ENCODE results near the gene SH2D3C.

The SH2D3C gene

GRCh38 chr9:127778280-127779135, at the start of gene SH2D3C:
Gene SH2D3C (minus strand): TSS chr9:127778666. CDS start chr9:127778627, 39 bp downstream.
- no peak for DNase-seq

DNA sequence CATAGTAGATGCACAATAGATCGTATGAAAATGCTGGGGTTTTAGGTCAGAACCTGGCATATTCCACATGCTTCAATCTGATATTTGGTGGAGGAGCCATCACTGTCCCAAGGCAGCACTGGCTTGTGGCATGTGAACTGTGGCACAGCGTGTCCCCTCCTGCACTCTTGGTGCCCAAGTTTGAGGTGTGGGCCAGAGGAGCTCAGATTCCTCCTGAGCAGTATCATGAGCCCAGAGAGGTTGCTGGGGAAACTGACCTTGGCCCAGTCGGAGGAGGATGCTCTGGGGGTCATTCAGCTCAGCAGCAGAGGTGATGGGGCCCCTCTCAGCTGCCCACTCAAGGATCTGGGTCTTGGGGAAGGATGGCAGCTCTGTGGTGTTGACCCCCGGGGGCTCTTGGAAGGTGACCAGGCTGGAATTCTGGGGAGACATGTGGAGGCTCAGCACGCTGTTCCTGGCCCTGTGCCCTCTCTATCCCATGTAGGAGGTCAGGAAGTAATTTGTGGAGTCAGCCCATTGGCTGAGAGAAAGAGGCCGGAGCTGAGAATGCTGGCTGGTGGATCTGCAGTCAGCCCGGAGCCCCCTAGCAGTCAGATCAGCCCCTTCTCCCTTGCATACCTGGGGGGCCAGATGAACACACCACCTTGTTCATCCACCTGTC, 47.9 kb upstream of the SH2D3C start:
- no peak for DNase-seq

- no peak for DNase-seq
Measured at GRCh38 chr9:127825319-127826051, 47.0 kb upstream of the SH2D3C start.

DNA sequence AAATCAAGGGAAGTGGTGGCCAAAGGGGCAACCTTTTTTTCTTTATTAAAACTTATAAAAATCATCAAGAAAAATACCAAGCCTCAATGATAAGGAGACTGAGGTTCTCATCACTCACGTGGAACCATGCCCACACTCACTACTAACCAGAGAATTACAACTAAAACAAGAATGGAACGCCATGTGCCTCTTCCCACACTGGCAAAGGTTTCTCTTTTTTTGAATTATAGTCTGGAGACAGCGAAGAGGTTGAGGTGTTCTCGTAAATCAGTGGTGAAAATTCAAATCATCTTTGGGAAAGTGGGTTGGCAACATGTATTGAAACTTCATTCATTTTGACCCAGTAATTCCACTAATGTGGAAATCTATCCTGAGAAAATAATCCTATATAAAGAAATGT, 43.6 kb upstream of the SH2D3C start:
- DNase-seq = no peak

- DNase-seq = no peak
Measured at GRCh38 chr9:127818574-127818973, 40.1 kb upstream of the SH2D3C start.

DNA sequence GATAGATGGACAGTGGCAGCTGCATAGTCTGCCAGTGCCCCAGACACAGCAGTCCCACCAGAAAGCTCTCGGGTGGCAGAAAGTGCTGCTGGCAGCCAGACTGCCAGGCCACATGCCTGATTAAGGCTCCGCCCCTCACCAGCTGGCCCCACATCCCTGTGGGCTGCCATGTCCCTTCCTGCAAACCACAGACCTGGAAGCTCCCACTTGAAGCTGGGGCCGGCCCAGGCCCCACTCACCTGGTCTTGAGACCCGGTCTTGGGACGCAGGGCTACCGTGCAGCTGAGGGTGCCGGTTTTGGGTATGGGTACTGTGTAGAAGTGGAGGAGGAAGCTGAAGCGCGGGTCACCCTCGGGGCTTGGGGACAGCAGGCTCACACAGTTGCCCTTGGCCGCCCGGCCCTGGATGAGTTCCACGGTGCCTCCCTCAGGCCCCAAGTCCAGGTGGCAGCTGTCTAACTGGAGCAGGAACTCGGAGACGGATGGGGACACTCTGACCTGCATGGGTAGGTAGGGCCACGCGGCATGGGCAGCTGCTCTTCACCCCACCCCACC, 39.5 kb upstream of the SH2D3C start:
- DNase-seq = no peak

- no peak for DNase-seq
Measured at GRCh38 chr9:127816728-127817127, 38.3 kb upstream of the SH2D3C start.

- DNase-seq = no peak
Measured at GRCh38 chr9:127816362-127816725, 37.9 kb upstream of the SH2D3C start.

DNA sequence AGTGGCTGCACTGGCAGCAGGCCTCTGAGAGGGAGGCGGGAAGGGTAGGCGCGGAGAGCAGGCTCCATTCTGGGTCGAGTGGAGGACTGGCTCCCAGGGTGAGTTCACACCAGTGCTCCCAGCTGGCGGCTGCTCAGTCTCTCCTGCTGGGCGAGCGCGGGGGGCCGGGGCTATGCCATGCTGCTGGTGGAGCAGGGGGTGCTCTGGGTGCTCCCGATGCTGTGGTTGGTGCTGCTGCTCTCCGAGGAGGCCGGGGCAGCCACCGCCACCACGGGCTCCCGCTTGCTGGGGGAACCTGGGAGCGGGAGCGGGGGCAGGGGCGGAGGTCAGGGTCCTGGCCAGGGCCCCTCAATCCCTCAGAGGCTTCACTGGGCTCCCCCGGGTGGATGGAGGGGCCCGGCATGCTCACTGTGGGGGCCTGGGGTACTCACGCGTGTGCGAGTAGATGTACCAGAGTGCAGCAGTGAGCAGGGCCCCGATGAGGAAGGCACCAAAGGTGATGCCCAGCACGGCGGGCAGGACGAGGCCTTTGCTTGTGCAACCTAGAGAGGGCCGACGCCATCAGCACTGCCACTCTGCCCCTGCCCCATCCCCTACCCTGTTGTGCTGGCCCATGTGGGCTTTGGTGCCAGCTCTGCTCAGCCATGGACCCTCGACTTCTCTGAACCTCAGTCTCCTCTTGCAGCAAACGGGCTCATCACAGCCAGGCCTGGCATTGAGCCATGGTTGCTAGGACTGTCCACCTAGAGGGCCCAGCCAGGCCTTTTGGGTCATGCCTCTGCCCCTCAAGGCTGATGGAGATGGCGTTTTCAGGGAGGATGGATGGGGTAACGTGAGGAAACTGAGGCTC, 37.3 kb upstream of the SH2D3C start:
- no peak for DNase-seq

DNA sequence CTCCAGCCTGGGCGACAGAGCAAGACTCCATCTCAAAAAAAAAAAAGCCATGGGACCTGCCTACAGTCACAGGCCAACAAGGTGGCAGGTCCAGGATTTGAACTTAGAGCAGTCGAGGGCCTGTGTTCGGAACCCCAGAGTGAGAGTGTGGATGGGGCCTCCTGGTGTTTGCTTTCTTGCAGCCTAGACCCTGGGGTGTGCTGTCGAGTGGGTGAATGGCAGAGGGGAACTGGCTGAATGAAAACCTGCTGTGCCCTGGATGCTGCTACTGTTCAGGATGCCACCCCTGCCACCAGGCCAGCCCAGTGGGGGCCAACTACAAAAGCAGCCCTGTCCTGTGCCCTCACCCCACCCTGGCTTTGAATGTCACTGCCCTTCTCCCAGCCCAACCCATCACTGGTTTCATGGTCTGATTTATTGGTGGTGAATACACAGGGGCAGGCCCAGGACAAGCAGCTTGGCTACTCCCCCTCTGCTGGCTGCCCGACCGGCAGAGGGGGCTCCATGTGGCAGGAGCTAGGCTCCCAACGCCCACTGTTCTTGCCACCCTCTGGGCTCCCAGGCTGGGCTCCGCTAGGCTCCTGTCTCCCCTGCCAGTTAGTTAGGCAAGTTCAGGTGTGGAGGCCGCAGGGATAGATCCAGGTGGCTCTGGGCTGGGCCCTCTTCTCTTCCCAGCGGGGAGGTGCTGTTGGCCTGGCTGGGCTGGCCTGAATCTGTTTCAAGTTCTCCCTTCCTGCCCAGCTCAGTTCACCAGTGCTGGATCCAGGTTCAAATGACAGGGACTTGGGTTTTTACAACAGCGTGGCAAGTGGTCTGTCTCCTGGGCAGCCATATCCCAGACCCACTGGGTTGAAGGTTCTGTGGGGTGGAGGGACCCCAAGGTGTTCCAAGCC, 36.4 kb upstream of the SH2D3C start:
- DNase-seq = no peak

DNA sequence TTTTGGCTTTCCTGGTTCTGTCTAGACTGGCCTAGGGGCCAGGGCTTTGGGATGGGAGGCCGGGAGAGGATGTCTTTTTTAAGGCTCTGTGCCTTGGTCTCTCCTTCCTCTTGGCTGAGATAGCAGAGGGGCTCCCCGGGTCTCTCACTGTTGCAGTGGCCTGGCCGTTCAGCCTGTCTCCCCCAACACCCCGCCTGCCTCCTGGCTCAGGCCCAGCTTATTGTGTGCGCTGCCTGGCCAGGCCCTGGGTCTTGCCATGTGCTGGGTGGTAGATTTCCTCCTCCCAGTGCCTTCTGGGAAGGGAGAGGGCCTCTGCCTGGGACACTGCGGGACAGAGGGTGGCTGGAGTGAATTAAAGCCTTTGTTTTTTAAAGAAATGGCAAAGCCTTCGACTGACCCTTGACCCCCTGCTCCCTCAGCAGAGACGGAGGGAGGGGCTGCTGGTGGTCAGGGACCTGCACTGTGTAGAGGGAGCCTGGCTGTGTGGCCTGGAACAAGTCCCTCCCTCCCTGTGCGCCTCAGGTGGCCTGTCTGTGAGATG, 35.3 kb upstream of the SH2D3C start:
- no peak for DNase-seq

DNA sequence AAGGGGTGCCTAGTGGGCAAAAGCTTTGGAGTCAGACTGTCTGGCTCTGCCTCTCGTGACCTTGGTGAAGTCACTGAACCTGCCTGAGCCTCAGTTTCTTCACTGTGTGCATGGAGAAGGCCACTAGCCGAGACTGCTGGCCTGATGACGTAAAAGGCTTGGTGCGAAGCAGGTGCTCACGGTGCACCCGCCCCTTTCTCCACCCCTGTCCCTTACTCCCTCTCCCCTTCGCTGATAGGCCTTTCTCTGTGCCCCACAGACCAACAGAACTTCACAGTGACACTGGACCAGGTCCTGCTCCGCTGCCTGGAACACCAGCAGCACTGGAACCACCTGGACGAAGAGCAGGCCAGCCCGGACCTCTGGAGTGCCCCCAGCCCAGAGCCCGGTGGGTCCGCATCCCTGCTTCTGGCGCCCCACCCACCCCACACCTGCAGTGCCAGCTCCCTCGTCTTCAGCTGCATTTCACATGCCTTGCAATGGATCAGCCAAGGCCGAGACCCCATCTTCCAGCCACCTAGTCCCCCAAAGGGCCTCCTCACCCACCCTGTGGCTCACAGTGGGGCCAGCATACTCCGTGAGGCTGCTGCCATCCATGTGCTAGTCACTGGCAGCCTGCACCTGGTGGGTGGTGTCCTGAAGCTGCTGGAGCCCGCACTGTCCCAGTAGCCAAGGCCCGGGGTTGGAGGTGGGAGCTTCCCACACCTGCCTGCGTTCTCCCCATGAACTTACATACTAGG, 34.6 kb upstream of the SH2D3C start:
- no peak for DNase-seq

DNA sequence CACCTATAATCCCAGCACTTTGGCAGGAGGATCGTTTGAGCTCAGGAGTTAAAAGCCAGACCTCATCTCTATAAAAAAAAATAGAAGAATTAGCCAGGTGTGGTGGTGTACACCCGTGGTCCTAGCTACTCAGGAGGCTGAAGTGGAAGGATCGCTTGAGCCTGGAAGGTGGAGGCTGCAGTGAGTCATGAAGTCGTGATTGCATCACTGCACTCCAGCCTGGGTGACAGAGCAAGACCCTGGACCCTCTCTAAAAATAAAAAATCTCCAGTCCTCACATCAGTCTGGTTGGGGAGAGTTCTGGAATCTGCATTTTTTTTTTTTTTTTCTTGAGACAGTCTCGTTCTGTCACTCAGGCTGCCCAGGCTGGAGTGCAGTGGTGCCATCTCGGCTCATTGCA, 33.5 kb upstream of the SH2D3C start:
- no peak for DNase-seq

GRCh38 chr9:127810378-127811187, 32.1 kb upstream of the SH2D3C start:
- no peak for DNase-seq

DNA sequence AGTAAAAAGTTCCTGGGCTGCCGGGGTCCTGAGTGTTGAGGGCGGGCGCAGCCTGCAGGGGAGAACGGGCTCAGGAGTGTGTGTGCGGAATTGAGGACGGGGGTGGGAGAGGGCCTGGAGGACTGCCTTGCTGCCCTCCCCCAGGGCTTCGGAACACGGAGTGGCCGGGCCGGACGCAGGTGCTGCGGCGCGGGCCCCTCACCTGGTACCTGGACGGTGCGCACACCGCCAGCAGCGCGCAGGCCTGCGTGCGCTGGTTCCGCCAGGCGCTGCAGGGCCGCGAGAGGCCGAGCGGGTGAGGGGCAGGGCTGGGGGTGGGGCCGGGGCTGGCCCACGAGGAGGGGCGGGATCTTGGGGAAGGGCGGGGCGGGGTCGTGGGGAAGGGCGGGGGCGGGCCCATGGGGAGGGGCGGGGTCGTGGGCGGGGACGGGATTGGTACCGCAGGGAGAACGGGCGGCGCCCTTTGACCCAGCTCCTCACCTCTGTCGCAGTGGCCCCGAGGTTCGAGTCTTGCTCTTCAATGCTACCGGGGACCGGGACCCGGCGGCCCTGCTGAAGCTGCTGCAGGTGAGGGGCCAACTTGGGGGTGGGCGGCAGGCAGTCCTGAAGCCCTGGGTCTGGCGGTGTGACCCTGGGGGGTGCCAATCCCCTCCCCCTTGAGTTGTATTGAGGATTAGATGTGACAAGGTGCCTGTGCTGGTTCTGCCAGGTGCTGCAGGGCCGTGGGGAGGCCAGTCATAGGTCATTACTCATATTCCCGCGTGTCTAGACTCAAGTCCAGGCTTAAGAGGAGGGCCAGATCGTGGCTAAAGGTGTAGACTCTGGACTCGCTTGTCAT, 31.3 kb upstream of the SH2D3C start:
- peak; percentile 35 for DNase-seq

DNA sequence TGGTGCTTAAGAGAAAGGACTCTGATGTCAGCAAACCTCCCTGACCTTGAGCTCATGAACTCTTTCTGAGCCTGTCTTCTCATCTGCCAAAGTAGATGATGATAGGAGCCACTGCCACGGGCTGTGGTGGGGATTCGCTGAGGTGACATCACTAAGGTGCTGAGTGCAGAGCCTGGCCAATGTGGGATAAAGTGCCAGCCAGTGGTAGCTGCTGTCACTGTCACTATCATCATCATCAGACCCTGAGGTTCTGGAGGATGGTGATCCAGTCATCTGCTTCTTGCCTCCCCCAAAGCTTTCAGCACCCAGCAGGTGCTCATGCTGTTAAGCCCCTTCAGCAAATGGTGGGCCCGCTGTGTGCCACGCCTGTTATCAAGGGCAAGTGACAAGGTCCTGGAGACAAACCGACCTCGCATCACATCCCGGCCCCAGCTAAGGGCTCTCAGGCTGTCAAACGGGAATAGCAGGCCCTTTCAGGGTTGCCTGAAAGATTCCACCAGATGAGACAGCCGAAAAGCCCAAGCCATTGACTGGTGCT, 30.6 kb upstream of the SH2D3C start:
- no peak for DNase-seq

DNA sequence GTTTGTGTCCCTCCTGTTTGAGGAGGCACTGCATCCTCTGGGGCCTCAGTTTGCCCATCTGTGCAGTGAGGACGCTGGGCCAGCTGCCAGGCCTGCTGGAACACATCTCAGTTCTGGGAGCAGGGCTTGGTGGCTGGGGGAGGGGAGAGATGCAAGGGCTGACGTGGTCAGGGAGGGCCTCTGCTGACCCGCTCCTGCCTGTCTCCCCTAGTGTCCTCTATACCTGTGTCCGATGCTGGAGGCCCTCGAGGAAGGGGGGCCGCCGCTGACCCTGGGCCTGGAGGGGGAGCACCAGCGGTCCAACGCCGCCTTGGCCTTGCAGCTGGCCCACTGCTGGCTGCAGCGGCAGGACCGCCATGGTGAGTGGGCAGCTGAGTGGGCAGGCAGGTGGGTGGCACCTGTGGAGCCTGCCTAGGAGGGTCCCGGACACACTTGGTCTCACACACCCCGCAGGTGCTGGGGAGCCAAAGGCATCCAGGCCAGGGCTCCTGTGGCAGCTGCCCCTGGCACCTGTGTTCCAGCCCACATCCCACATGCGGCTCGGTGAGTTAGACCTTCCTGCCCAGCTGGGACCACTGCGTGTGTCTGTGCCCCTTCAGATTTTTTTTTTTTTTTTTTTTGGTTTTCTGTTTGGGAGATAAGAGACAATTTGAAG, 30.0 kb upstream of the SH2D3C start:
- DNase-seq = no peak

- no peak for DNase-seq
Measured at GRCh38 chr9:127806871-127807270, 28.4 kb upstream of the SH2D3C start.
